Measurements from ENCODE around the gene COL5A2.

DNA sequence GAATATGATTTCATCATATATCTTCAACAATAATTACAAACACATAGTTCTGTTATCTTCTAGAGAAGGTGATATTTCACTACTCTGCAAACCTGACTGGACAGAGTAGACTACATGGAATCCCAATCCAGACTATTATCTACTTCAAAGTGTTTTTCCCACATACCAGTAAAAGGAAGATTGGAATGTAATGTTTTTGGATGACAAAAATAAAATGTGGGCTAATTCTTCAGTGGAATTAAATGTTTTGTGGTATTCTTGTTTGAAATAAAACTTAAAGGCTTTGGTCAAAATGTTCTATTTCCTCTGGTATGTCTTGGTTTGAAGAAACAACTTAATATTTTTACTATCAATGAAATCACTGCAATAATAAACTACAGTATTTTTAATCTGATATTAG is 22.1 kb downstream of the COL5A2 start:
- TF ChIP-seq POLR2A (IDR thresholded peaks at IDR 0.05) = no peak
- no peak for TF ChIP-seq POLR2AphosphoS5 (IDR thresholded peaks at IDR 0.05)
- TF ChIP-seq, protein P1, sequence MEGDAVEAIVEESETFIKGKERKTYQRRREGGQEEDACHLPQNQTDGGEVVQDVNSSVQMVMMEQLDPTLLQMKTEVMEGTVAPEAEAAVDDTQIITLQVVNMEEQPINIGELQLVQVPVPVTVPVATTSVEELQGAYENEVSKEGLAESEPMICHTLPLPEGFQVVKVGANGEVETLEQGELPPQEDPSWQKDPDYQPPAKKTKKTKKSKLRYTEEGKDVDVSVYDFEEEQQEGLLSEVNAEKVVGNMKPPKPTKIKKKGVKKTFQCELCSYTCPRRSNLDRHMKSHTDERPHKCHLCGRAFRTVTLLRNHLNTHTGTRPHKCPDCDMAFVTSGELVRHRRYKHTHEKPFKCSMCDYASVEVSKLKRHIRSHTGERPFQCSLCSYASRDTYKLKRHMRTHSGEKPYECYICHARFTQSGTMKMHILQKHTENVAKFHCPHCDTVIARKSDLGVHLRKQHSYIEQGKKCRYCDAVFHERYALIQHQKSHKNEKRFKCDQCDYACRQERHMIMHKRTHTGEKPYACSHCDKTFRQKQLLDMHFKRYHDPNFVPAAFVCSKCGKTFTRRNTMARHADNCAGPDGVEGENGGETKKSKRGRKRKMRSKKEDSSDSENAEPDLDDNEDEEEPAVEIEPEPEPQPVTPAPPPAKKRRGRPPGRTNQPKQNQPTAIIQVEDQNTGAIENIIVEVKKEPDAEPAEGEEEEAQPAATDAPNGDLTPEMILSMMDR (IDR thresholded peaks at IDR 0.05) = no peak
- no peak for TF ChIP-seq EP300 (IDR thresholded peaks at IDR 0.05)

All from upper lobe of left lung (tissue), 4 donors.